Common myeloid progenitor, CD34-positive (primary cell): ENCODE measurements around the gene RIN1.

Experiments
- CTCF ChIA-PET: fragments of 350-600 bp; sonication (Branson Sonifier 250); formaldehyde crosslinking; loops from one replicate; lab custom pipeline; 2021; ENCODE audit warnings: antibody characterized with exemption; lab: Charles Lee
- POLR2A ChIA-PET: fragments of 350-600 bp; sonication (Branson Sonifier 250); formaldehyde crosslinking; loops from one replicate; lab custom pipeline; 2021; ENCODE audit warnings: antibody characterized with exemption; lab: Charles Lee
- DNase-seq, 3 donors: peaks; one replicate each; pipeline versions ENCODE4 v3.0.0 to v3.0.0-alpha.2; 2013
- H3K27ac ChIP-seq, 2 experiments: 1 replicate in 1 of 2; 2 replicates in 1 of 2; pipeline ENCODE4 v1.7.0; 2013; ENCODE audit warnings: inconsistent platforms in 2 of 2, low read length in 2 of 2, mild to moderate bottlenecking in 2 of 2, low read depth in 1 of 2, moderate library complexity in 1 of 2; ENCODE audit not compliant: severe bottlenecking in 2 of 2, insufficient read depth in 1 of 2, poor library complexity in 1 of 2
- H3K27me3 ChIP-seq, 5 experiments: replicated peaks in 2 of 5; 1 replicate in 3 of 5; 2 replicates in 2 of 5; pipeline versions ENCODE4 v1.6.1 to v1.7.0; 2013; ENCODE audit warnings: low read length in 4 of 5, mild to moderate bottlenecking in 2 of 5, moderate library complexity in 2 of 5, inconsistent platforms in 1 of 5; ENCODE audit not compliant: insufficient read depth in 5 of 5, control insufficient read depth in 4 of 5
- H3K36me3 ChIP-seq, 4 experiments: 1 replicate in 2 of 4; 2 replicates in 2 of 4; pipeline versions ENCODE4 v1.6.1 to v1.7.0; 2013; ENCODE audit warnings: low read length in 3 of 4, control low read depth in 1 of 4, mild to moderate bottlenecking in 1 of 4; ENCODE audit not compliant: control insufficient read depth in 4 of 4, insufficient read depth in 4 of 4
- H3K4me1 ChIP-seq, 4 experiments: 1 replicate in 3 of 4; 2 replicates in 1 of 4; pipeline versions ENCODE4 v1.6.1 to v1.7.1; 2013; ENCODE audit warnings: low read length in 3 of 4, mild to moderate bottlenecking in 3 of 4, control low read depth in 1 of 4, inconsistent platforms in 1 of 4, moderate library complexity in 1 of 4; ENCODE audit not compliant: control insufficient read depth in 4 of 4, insufficient read depth in 4 of 4; ENCODE audit errors: control extremely low read depth in 1 of 4
- H3K4me3 ChIP-seq, 7 experiments: 1 replicate in 4 of 7; 2 replicates in 3 of 7; pipeline versions ENCODE4 v1.5.1 to v1.7.0; 2013; ENCODE audit warnings: mild to moderate bottlenecking in 7 of 7, low read length in 6 of 7, moderate library complexity in 6 of 7, inconsistent platforms in 2 of 7, low read depth in 2 of 7, control low read depth in 1 of 7; ENCODE audit not compliant: insufficient read depth in 4 of 7, control insufficient read depth in 1 of 7; ENCODE audit errors: extremely low read depth in 1 of 7
- H3K9me3 ChIP-seq, 5 experiments: 1 replicate in 4 of 5; 2 replicates in 1 of 5; pipeline versions ENCODE4 v1.6.1 to v1.7.1; 2013; ENCODE audit warnings: low read length in 4 of 5, mild to moderate bottlenecking in 2 of 5, inconsistent platforms in 1 of 5, low read depth in 1 of 5, moderate library complexity in 1 of 5; ENCODE audit not compliant: control insufficient read depth in 4 of 5, insufficient read depth in 2 of 5; ENCODE audit errors: control extremely low read depth in 1 of 5
- WGBS: methylation state at CpG from one replicate; pipeline ENCODE4 v1.1.5; 2013; ENCODE audit not compliant: insufficient coverage; 5-methylcytosine and 5-hydroxymethylcytosine counted together

Gene RIN1

DNA sequence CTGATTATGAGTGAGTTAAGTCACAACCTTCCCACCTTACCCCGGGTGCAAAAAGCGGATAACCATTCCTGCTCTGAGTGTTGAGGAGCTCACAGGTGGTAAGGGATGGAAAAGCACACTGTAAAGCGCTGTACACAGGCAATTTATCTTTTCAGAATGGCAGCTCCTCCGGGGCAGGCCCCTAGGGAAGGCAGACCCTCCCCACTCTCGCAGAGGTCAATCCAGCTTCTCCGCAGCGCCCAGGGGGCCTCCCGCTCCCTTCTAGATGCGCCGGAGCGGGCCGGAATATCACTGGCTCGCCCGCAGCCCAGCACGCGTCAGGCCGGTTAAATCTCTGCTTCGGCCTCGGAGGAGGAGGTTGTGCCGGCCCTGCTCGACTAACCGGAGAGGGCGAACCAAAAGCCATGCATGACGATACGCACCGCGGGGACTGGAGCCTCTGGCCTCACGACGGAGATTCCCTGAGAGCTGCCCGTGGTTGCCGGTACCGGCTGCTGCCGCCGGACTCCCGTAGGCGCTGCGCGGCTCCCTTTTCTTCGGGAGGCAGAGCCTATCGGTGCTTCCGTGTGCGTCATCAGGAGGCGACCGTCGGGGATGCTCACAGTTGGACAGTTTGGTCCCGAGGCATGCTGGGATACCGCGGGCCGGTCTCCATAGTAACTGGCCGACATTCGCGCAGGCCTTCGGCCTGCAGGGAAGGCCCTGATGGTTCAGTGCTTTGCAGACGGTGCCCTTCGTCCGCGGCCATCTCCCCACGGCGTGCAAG is 8.5 kb upstream of the RIN1 start, which contains the start of gene BRMS1:
BRMS1 (minus strand) TSS at position 555 of the 766 bp plus-strand sequence. CDS start 2,870 bp downstream, outside the sequence.
- Histone ChIP-seq H3K9me3 (no peaks in the 10 kb centered on the region), H3K36me3 (peaks cover 4 to 30% (median 25%) of the 10 kb centered on the region in 4 experiments), H3K27me3 (no peaks in the 10 kb centered on the region), H3K27ac (peak within 1 kb of the TSS; percentile 87 to 91), H3K4me3 (peak within 1 kb of the TSS; percentile 46 to 99 (median 91)), H3K4me1 (peaks cover 6 to 41% (median 32%) of the 10 kb centered on the region in 4 experiments)
- CTCF ChIA-PET, result interaction anchor here (1.4 to 7.5 kb wide), 5 partner anchors 9 to 41 kb away, joined by 4 to 52 read pairs (median 15); partner anchors contain the start of gene RIN1
- WGBS, result under 1% methylated on average over 57 of the region's 59 CpGs
- POLR2A ChIA-PET, result interaction anchor here (0.8 to 1.5 kb wide), 3 partner anchors 28 to 56 kb away, joined by 3 to 5 read pairs (median 3); partner anchors contain the start of genes CD248 and YIF1A
- DNase-seq, result peak; percentile 97 to 98 (median 98)

DNA sequence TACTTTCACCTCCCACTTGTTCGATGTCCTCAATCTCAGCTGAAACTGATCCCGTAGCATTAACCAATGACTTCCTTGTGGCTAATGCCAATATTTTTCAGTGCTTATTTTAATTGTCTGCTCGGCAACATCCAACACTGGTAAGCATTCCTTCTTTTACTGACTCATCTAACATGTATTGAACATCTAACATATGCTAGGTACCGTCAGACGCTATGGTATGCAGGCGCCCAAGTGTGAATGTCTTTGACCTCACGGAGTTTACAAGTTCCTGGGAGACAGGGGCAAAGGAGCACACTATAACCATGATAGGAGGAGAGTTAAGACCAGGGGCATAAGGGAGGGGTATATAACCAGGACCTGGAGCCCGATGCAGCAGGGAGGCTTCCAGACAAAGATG is 6.9 kb upstream of the RIN1 start:
- ChIA-PET CTCF (interaction anchor here (0.9 to 7.5 kb wide), 4 partner anchors 11 to 43 kb away, joined by 3 to 52 read pairs (median 19); no protein-coding TSS in a partner anchor), POLR2A (interaction anchor here (0.6 kb wide), 1 partner anchor 642 kb away, joined by 3 read pairs; no protein-coding TSS in a partner anchor)
- Histone ChIP-seq H3K9me3 (no peaks in the 10 kb centered on the region), H3K4me1 (peaks cover 6 to 38% (median 32%) of the 10 kb centered on the region in 4 experiments), H3K36me3 (peaks cover 4 to 46% (median 38%) of the 10 kb centered on the region in 4 experiments), H3K27ac (no peak overlapping the region), H3K27me3 (no peaks in the 10 kb centered on the region), H3K4me3 (no peak overlapping the region)
- DNase-seq, result no peak
- WGBS, result 94% methylated on average over 8 of the region's 8 CpGs

DNA sequence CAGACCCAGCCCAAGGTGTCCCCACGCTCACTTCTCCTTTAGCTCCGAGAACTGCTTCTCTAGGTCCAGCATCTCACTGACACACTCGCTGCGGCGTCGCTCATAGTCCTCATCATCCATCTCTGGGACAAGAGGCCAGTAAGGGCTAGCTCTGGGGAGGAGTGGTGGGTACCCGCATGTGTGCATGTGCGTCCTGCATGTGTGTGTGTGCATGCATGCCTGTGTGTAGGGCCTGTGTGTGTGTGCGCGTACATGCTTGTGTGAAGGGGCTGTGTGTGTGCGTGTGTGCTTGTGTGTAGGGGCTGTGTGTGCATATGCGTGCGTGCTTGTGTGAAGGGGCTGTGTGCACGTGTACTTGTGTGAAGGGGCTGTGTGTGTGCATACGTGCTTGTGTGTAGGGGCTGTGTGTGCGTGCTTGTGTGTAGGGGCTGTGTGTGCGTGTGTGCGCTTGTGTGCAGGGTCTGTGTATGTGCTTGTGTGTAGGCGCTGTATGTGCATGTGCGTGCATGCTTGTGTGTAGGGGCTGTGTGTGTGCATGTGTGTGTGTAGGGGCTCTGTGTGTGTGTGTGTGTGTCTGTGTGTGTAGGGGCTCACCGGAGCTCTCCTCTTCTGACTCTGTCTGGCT is 5.4 kb upstream of the RIN1 start:
- Histone ChIP-seq H3K36me3 (peaks cover 6 to 56% (median 45%) of the 10 kb centered on the region in 4 experiments), H3K4me3 (no peak overlapping the region), H3K4me1 (peaks cover 6 to 35% (median 32%) of the 10 kb centered on the region in 4 experiments), H3K27ac (no peak overlapping the region), H3K27me3 (no peaks in the 10 kb centered on the region), H3K9me3 (no peaks in the 10 kb centered on the region)
- CTCF ChIA-PET, result interaction anchor here (0.8 to 7.5 kb wide), 5 partner anchors 10 to 83 kb away, joined by 3 to 52 read pairs (median 3); no protein-coding TSS in a partner anchor
- no peak for DNase-seq
- POLR2A ChIA-PET, result no interaction called here
- WGBS, result 100% methylated on average over 13 of the region's 21 CpGs

DNA sequence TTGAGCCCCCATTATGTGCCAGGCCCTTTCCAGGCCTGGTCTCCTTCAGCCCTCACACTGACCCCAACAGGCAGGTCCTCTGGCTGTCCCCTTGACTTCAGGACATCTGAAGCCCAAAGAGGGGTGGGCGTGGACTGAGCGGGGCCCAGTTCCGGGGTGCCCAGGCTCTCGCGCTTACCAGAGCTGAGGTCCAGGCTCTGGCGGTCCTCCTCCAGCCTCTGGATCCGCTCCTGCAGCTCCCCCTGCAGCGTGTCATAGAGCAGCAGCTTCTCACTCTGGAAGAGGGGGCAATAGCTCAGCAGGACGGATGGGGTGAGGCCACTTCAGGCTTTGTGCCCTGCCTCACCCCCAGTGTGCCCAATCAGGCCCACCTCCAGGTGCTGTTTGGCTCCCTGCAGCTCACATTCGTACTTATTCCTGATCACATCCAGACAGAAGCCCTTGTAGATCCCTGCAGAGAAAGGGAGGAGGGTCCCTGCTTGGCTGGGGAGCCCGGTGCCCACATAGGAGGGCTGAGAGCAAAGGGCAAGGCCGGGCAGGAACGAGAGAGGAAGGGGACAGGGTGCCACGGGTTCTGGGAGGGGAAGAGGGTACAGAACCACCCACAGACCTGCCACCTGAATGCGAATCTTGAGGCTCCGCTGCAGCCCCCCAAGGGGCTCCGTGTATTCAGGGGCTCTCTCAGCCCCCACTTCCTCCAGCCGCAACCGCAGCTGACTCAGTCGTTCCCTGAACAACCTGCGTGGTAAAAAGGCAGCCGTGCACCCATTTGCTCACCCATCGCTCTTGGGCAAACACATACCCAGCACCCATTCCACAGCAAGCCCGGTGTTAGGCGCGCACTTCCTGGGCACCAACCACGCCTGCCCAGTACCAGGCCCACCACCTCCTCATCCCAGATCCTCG is 4.6 kb upstream of the RIN1 start:
- H3K27ac ChIP-seq, result no peak overlapping the region
- H3K36me3 ChIP-seq, result peaks cover 6 to 56% (median 45%) of the 10 kb centered on the region in 4 experiments
- H3K4me3 ChIP-seq, result no peak overlapping the region
- peaks cover 6 to 35% (median 32%) of the 10 kb centered on the region in 4 experiments for H3K4me1 ChIP-seq
- peaks cover 0 to 2% (median 0%) of the 10 kb centered on the region in 5 experiments for H3K27me3 ChIP-seq
- ChIA-PET POLR2A (no interaction called here), CTCF (interaction anchor here (0.8 to 7.5 kb wide), 3 partner anchors 9 to 66 kb away, joined by 3 to 52 read pairs (median 34); no protein-coding TSS in a partner anchor)
- DNase-seq, result no peak
- no peaks in the 10 kb centered on the region for H3K9me3 ChIP-seq
- WGBS, result 97% methylated on average over 27 of the region's 28 CpGs

DNA sequence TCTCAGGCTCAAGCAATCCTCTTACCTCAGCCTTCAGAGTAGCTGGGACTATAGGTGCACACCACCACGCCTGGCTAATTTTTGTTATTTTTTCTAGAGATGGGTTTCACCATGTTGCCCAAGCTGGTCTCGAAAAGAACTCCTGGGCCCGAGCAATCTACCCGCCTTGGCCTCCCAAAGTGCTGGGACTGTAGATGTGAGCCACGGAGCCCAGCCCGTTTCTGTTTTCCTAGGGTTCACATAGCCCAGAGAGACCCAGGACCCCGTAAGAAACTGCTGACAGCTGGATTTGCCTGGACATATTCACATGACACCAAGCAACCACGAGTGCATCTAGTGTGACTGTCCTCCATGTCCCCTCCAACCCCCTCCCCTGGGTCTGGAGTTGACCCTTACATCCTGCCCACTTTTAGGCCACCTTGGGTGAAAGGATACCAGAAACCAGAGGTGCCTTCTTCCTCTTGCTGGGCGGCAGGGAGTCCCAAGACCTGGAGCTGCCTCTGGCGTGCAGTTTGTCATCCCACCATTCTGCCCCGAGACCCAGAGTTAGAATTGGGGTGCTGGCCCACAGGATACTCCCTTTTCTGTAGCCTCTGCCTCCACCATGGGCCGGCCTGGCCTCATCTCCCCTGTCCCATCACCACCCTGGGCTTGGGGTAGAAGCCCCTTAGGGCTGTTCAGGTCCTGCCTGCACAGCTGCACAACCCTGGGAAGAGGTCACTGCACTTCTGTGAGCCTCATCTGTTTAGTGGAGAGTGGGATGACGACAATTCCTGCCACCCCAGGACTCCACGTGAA is 3.7 kb upstream of the RIN1 start:
- Histone ChIP-seq H3K4me1 (peaks cover 6 to 32% (median 30%) of the 10 kb centered on the region in 4 experiments), H3K4me3 (no peak overlapping the region), H3K9me3 (no peaks in the 10 kb centered on the region), H3K27me3 (peaks cover 0 to 2% (median 0%) of the 10 kb centered on the region in 5 experiments), H3K27ac (no peak overlapping the region), H3K36me3 (peaks cover 6 to 56% (median 45%) of the 10 kb centered on the region in 4 experiments)
- CTCF ChIA-PET, result interaction anchor here (7.5 kb wide), 1 partner anchor 28 kb away, joined by 52 read pairs; no protein-coding TSS in a partner anchor
- WGBS, result 84% methylated on average over 14 of the region's 14 CpGs
- no peak for DNase-seq
- POLR2A ChIA-PET, result no interaction called here
